NB4 (cell line): Measurements from ENCODE around the gene CHCHD3.

Source experiments
- MYC ChIP-seq: IDR thresholded peaks from 2 replicates; pipeline ENCODE4 v1.6.1; 2011; ENCODE audit warnings: low read depth, low read length
- POLR2A ChIP-seq: IDR thresholded peaks from 2 replicates; pipeline ENCODE4 v1.6.1; 2011; ENCODE audit warnings: mild to moderate bottlenecking; ENCODE audit not compliant: insufficient read length; ENCODE audit errors: extremely low read depth
- TF ChIP-seq, protein P1 (sequence below): IDR thresholded peaks from one replicate; pipeline ENCODE4 v1.5.1; 2012; ENCODE audit warnings: low read depth, low read length

DNA sequence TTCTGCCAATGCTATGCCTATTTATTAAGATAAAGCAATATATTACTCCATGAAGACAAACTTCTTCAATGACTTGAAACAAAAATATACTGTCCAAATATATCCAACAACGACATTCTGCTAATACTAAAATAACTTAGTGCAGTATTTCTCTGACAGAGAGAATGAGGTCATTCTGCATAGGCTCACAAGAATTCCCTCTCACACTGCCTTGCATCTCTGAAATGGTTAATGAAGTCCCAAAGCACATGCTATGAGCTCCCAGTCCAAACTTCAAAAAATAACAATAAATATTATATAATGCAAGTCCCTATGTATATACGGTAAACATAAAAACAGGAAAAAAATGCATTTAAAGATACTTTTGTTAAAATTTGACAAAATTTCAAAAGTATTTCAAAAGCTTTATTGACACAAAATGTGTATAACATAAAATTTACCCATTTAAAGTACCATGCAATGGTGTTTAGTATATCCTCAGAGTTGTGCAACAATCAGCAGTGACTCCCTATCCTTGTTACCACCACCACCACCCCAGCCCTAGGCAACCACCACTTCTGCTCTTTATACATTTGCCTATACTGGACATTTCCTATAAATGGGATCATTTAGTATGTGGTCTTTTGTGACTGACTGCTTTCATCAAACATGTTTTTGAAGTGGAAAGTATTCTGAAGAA, 27.6 kb downstream of the CHCHD3 start:
- TF ChIP-seq POLR2A (no peak), MYC (no peak)
- TF ChIP-seq, protein P1, sequence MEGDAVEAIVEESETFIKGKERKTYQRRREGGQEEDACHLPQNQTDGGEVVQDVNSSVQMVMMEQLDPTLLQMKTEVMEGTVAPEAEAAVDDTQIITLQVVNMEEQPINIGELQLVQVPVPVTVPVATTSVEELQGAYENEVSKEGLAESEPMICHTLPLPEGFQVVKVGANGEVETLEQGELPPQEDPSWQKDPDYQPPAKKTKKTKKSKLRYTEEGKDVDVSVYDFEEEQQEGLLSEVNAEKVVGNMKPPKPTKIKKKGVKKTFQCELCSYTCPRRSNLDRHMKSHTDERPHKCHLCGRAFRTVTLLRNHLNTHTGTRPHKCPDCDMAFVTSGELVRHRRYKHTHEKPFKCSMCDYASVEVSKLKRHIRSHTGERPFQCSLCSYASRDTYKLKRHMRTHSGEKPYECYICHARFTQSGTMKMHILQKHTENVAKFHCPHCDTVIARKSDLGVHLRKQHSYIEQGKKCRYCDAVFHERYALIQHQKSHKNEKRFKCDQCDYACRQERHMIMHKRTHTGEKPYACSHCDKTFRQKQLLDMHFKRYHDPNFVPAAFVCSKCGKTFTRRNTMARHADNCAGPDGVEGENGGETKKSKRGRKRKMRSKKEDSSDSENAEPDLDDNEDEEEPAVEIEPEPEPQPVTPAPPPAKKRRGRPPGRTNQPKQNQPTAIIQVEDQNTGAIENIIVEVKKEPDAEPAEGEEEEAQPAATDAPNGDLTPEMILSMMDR, result no peak
